Hepatocyte (in vitro differentiated cells): Measurements from ENCODE around the gene UQCRHL. TPM values are rescaled to one million over a fixed set of nuclear protein-coding genes. Genes with fewer than 3 reads are reported as not detected.

ENCODE experiments used
- DNase-seq: peaks from one replicate; pipeline ENCODE4 v3.0.0-alpha.2; 2016; ENCODE audit warnings: low spot score
- H2AFZ ChIP-seq: fragments of 200-600 bp; sonication (generic); 2 replicates; pipeline ENCODE4 v1.6.0; 2016; ENCODE audit warnings: antibody characterized with exemption, mild to moderate bottlenecking
- H3K27ac ChIP-seq: fragments of 200-600 bp; sonication (generic); 2 replicates; pipeline ENCODE4 v1.5.1; 2016; ENCODE audit warnings: mild to moderate bottlenecking
- H3K27me3 ChIP-seq: fragments of 200-600 bp; sonication (generic); 2 replicates; pipeline ENCODE4 v1.6.1; 2016
- H3K36me3 ChIP-seq: fragments of 200-600 bp; sonication (generic); replicated peaks from 2 replicates; pipeline ENCODE4 v1.5.1; 2016; ENCODE audit warnings: low read depth; ENCODE audit not compliant: insufficient read depth
- H3K4me1 ChIP-seq: fragments of 200-600 bp; sonication (generic); 2 replicates; pipeline ENCODE4 v1.5.1; 2016; ENCODE audit warnings: mild to moderate bottlenecking, moderate library complexity; ENCODE audit not compliant: insufficient read depth
- H3K4me2 ChIP-seq: fragments of 200-600 bp; sonication (generic); 2 replicates; pipeline ENCODE4 v1.6.0; 2016
- H3K4me3 ChIP-seq: fragments of 200-600 bp; sonication (generic); 2 replicates; pipeline ENCODE4 v1.5.1; 2016; ENCODE audit warnings: mild to moderate bottlenecking
- H3K79me2 ChIP-seq: fragments of 200-600 bp; sonication (generic); 2 replicates; pipeline ENCODE4 v1.6.0; 2017; ENCODE audit warnings: mild to moderate bottlenecking
- H3K9me2 ChIP-seq: fragments of 200-600 bp; sonication (generic); replicated peaks from 2 replicates; pipeline ENCODE4 v1.6.0; 2017; ENCODE audit warnings: mild to moderate bottlenecking; ENCODE audit not compliant: insufficient read depth
- H3K9me3 ChIP-seq: fragments of 200-600 bp; sonication (generic); 2 replicates; pipeline ENCODE4 v1.5.1; 2016; ENCODE audit warnings: low read depth, mild to moderate bottlenecking
- H4K20me1 ChIP-seq: fragments of 200-600 bp; sonication (generic); 2 replicates; pipeline ENCODE4 v1.6.0; 2016; ENCODE audit warnings: mild to moderate bottlenecking; ENCODE audit not compliant: insufficient read depth, poor library complexity, severe bottlenecking
- CTCF ChIP-seq: fragments of 200-600 bp; sonication (generic); IDR thresholded peaks from 2 replicates; pipeline ENCODE4 v1.5.1; 2016; ENCODE audit warnings: antibody characterized with exemption, mild to moderate bottlenecking; ENCODE audit not compliant: poor library complexity
- EZH2 ChIP-seq: fragments of 200-600 bp; sonication (generic); IDR thresholded peaks from 2 replicates; pipeline ENCODE4 v1.6.1; 2016; ENCODE audit warnings: antibody characterized with exemption, mild to moderate bottlenecking, borderline replicate concordance
- EZH2phosphoT487 ChIP-seq: fragments of 200-600 bp; sonication (generic); IDR thresholded peaks from one replicate; pipeline ENCODE4 v1.6.1; 2018; ENCODE audit warnings: antibody characterized with exemption, mild to moderate bottlenecking, low read depth, moderate library complexity; ENCODE audit not compliant: unreplicated experiment, severe bottlenecking
- WGBS: methylation state at CpG from one replicate; pipeline ENCODE4 v1.1.6; 2016; ENCODE audit warnings: low lambda C conversion rate; ENCODE audit errors: missing lambda C conversion rate; 5-methylcytosine and 5-hydroxymethylcytosine counted together
- polyA plus RNA-seq: library from polyadenylated mRNA; unstranded; fragments of >200 nt; fragmentation: Nextera tagmentation; extraction: Ambion mirVana; gene quantifications from 2 replicates; pipeline ENCODE4 v1.2.1, GENCODE V29; 2016
- total RNA-seq: library from RNA; depleted of rRNA; stranded (reverse); fragments of >200 nt; gene quantifications from 2 replicates; pipeline ENCODE4 v1.2.3, GENCODE V29; 2014

UQCRHL gene
- total and polyA plus RNA-seq, 2 experiments from 2014 or later, result 1.0 to 2.6 TPM

DNA sequence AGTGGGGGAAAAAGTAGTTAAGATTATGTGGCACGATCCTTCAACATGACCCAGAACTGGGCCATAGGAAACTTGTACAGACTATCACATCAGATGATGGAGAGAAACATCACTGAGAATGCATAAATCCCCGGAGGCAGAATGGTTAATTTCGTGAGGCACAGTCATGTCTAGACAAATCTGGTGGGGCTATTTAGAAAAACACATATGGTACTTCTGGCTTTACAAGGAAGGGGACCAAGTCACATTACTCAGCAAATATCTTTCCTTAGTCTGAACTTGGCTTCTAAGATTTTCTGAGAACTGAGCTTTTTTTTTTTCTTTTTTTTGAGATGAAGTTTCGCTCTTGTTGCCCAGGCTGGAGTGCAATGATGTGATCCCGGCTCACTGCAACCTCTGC, 9.2 kb upstream of the UQCRHL start:
- 91% methylated on average over 5 of the region's 5 CpGs for WGBS
- H3K79me2 ChIP-seq, result no peaks in the 10 kb centered on the region

GRCh38 chr1:15810073-15810472, 2.6 kb upstream of the UQCRHL start:
- 74% methylated on average over 1 of the region's 1 CpG for WGBS

More for the DNA sequence above, 9.2 kb upstream of the UQCRHL start:
- no peaks in the 10 kb centered on the region for H3K9me2 ChIP-seq
- no peak overlapping the region for H3K4me3 ChIP-seq
- H3K27ac ChIP-seq, result no peak overlapping the region
- H2AFZ ChIP-seq, result no peak overlapping the region
- no peak overlapping the region for H3K4me2 ChIP-seq
- no peaks in the 10 kb centered on the region for H3K9me3 ChIP-seq
- no peaks in the 10 kb centered on the region for H3K36me3 ChIP-seq
- TF ChIP-seq EZH2phosphoT487 (no peak), EZH2 (no peak), CTCF (no peak)
- no peaks in the 10 kb centered on the region for H4K20me1 ChIP-seq
- DNase-seq, result no peak
- H3K27me3 ChIP-seq, result no peaks in the 10 kb centered on the region
- H3K4me1 ChIP-seq, result no peaks in the 10 kb centered on the region

GRCh38 chr1:15808955-15809354, 1.5 kb upstream of the UQCRHL start:
- TF ChIP-seq EZH2phosphoT487 (no peak), CTCF (no peak), EZH2 (no peak)
- no peaks in the 10 kb centered on the region for H3K4me1 ChIP-seq
- H3K4me2 ChIP-seq, result no peak overlapping the region

More at GRCh38 chr1:15810073-15810472, 2.6 kb upstream of the UQCRHL start:
- no peaks in the 10 kb centered on the region for H3K9me3 ChIP-seq
- no peak overlapping the region for H3K4me2 ChIP-seq
- H3K27me3 ChIP-seq, result no peaks in the 10 kb centered on the region
- no peak overlapping the region for H2AFZ ChIP-seq
- H3K9me2 ChIP-seq, result no peaks in the 10 kb centered on the region
- no peaks in the 10 kb centered on the region for H4K20me1 ChIP-seq
- H3K27ac ChIP-seq, result no peak overlapping the region
- H3K4me3 ChIP-seq, result no peak overlapping the region
- H3K4me1 ChIP-seq, result no peaks in the 10 kb centered on the region
- DNase-seq, result no peak
- TF ChIP-seq EZH2 (no peak), EZH2phosphoT487 (no peak), CTCF (no peak)
- H3K36me3 ChIP-seq, result no peaks in the 10 kb centered on the region
- no peaks in the 10 kb centered on the region for H3K79me2 ChIP-seq

GRCh38 chr1:15807121-15807520, 328 bp downstream of the UQCRHL start:
- no peak overlapping the region for H3K4me3 ChIP-seq
- H3K36me3 ChIP-seq, result no peaks in the 10 kb centered on the region
- no peak overlapping the region for H2AFZ ChIP-seq
- no peaks in the 10 kb centered on the region for H3K4me1 ChIP-seq
- H3K79me2 ChIP-seq, result no peaks in the 10 kb centered on the region
- no peak for TF ChIP-seq CTCF
- no peaks in the 10 kb centered on the region for H4K20me1 ChIP-seq
- no peak overlapping the region for H3K4me2 ChIP-seq
- no peaks in the 10 kb centered on the region for H3K27me3 ChIP-seq
- no peak for DNase-seq
- H3K9me2 ChIP-seq, result no peaks in the 10 kb centered on the region
- H3K9me3 ChIP-seq, result no peaks in the 10 kb centered on the region
- 92% methylated on average over 10 of the region's 10 CpGs for WGBS
- H3K27ac ChIP-seq, result no peak overlapping the region

More at GRCh38 chr1:15808955-15809354, 1.5 kb upstream of the UQCRHL start:
- no peaks in the 10 kb centered on the region for H3K36me3 ChIP-seq
- no peak overlapping the region for H3K27ac ChIP-seq
- no peaks in the 10 kb centered on the region for H3K79me2 ChIP-seq
- H3K9me2 ChIP-seq, result no peaks in the 10 kb centered on the region
- no peak overlapping the region for H2AFZ ChIP-seq
- 55% methylated on average over 1 of the region's 1 CpG for WGBS
- H4K20me1 ChIP-seq, result no peaks in the 10 kb centered on the region
- no peak overlapping the region for H3K4me3 ChIP-seq
- H3K27me3 ChIP-seq, result no peaks in the 10 kb centered on the region
- no peaks in the 10 kb centered on the region for H3K9me3 ChIP-seq
- DNase-seq, result no peak
